Peyer's patch (tissue), 4 donors: Measurements from ENCODE around the gene HM13.

Source experiments
- POLR2A ChIP-seq, 2 donors: fragments of 450-650 bp; IDR thresholded peaks; one replicate each; pipeline ENCODE4 v1.5.1; 2017; ENCODE audit warnings: antibody characterized with exemption in 2 of 2, mild to moderate bottlenecking in 2 of 2, moderate library complexity in 2 of 2
- TF ChIP-seq, protein P1 (sequence below), 6 experiments: fragments of 450-650 bp in 4 of 6; fragments of 200-600 bp in 2 of 6; sonication (generic) in 1 of 6; IDR thresholded peaks; one replicate each; pipeline ENCODE4 v1.5.1; 2017 to 2019; ENCODE audit warnings: antibody characterized with exemption in 6 of 6, mild to moderate bottlenecking in 3 of 6, moderate library complexity in 1 of 6

DNA sequence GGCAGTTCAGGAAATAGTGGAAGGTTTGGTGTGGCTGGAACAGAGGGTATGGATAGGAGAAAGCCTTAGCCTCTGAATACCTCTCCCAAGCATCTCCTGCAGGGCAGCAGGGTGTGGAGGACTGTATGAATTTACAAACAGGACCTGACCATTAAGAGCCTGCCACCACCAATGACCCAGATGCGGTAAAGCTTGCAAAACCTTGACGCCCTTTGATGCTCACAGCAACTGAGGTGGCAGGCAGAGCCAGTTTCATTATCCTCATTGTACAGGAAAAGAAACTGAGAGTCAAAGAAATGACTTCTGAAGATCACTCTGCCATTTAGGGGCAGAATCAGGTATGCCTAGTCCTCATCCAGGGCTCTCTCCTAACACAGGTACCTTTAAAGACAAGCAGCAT lies 2.4 kb downstream of the HM13 start:
- TF ChIP-seq, protein P1, sequence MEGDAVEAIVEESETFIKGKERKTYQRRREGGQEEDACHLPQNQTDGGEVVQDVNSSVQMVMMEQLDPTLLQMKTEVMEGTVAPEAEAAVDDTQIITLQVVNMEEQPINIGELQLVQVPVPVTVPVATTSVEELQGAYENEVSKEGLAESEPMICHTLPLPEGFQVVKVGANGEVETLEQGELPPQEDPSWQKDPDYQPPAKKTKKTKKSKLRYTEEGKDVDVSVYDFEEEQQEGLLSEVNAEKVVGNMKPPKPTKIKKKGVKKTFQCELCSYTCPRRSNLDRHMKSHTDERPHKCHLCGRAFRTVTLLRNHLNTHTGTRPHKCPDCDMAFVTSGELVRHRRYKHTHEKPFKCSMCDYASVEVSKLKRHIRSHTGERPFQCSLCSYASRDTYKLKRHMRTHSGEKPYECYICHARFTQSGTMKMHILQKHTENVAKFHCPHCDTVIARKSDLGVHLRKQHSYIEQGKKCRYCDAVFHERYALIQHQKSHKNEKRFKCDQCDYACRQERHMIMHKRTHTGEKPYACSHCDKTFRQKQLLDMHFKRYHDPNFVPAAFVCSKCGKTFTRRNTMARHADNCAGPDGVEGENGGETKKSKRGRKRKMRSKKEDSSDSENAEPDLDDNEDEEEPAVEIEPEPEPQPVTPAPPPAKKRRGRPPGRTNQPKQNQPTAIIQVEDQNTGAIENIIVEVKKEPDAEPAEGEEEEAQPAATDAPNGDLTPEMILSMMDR (IDR thresholded peaks at IDR 0.05) = no peak
- no peak for TF ChIP-seq POLR2A (IDR thresholded peaks at IDR 0.05)
